ENCODE measurements around the gene TMCC2.
"Not testable (repeated sequence)": the region's sequence is repeated elsewhere in the genome, so short reads cannot be mapped to it uniquely, and the experiment has no call there.

Gene TMCC2, protein sequence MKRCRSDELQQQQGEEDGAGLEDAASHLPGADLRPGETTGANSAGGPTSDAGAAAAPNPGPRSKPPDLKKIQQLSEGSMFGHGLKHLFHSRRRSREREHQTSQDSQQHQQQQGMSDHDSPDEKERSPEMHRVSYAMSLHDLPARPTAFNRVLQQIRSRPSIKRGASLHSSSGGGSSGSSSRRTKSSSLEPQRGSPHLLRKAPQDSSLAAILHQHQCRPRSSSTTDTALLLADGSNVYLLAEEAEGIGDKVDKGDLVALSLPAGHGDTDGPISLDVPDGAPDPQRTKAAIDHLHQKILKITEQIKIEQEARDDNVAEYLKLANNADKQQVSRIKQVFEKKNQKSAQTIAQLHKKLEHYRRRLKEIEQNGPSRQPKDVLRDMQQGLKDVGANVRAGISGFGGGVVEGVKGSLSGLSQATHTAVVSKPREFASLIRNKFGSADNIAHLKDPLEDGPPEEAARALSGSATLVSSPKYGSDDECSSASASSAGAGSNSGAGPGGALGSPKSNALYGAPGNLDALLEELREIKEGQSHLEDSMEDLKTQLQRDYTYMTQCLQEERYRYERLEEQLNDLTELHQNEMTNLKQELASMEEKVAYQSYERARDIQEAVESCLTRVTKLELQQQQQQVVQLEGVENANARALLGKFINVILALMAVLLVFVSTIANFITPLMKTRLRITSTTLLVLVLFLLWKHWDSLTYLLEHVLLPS

DNA sequence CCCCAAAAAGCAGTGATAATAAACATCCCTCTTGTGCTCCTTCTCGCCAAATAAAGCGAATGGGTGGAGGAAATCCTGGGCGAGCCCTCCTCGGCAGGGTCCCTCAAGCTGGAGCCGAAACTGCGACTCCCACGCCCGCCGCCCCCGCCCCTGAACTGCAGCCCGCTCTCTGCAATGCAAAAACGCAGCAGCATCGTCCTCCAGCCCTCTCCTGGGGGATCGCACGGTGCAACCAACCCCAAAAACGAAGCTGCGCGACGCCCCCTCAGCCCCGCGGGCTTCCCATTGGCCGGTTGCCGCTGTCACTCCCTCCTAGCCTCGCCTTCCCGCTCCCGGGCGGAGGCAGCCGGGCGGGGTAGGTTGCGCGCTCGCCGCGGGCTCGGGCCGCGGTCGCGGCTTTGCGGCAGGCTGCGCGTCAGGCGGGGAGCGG is at the start of gene TMCC2:
Gene TMCC2 (plus strand): TSS at position 363 of the 430 bp plus-strand sequence. CDS start 619 bp downstream, outside the sequence.
- DNase-seq = peak; percentile 98

DNA sequence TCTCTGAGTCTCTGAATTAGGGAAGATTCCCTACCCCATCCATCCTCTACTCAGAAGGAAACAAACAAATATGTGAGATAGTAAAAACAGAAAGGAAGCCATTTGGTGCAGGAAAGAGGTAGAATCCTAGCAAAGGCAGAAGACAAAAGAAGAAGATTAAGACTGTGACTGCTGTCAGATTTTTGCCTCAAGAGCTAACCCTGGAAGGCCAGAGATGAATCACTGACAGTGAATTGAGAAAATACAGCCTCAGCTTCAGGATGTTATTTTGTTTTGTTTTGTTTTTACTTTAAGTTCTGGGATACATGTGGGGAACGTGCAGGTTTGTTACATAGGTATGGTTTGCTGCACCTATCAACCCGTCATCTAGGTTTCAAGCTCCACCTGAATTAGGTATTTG is 47.9 kb upstream of the TMCC2 start:
- DNase-seq = no peak

DNA sequence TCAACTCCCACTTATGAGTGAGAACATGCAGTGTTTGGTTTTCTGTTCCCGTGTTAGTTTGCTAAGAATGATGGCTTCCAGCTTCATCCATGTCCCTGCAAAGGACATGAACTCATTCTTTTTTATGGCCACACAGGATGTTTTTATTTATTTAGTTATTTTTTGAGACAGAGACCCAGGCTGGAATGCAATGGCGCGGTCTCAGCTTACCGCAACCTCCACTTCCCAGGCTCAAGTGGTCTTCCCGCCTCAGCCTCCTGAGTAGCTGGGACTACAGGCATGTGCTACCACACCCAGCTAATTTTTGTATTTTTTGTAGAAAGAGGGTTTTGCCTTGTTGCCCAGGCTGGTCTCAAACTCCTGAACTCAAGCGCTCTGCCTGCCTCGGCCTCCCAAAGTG is 47.4 kb upstream of the TMCC2 start:
- DNase-seq = not testable (repeated sequence)

DNA sequence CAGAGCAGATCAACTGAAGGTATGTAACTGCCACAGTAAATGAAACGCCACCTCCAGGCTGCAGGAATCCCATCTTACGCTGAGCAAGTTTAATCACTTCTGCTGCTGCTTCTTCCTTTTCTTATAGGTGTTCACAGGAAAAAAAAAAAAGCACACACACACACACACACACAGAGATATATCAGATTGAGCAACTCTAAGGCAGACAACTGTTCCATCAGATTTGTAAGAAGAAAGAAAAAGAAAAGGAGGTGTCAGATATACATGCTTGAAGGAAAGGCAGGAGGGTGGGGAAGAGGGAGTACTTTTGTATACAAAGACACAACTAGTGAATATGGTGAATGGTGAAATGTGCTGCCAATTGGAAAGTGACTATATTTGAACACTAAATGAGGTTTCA is 44.8 kb upstream of the TMCC2 start:
- DNase-seq = no peak

DNA sequence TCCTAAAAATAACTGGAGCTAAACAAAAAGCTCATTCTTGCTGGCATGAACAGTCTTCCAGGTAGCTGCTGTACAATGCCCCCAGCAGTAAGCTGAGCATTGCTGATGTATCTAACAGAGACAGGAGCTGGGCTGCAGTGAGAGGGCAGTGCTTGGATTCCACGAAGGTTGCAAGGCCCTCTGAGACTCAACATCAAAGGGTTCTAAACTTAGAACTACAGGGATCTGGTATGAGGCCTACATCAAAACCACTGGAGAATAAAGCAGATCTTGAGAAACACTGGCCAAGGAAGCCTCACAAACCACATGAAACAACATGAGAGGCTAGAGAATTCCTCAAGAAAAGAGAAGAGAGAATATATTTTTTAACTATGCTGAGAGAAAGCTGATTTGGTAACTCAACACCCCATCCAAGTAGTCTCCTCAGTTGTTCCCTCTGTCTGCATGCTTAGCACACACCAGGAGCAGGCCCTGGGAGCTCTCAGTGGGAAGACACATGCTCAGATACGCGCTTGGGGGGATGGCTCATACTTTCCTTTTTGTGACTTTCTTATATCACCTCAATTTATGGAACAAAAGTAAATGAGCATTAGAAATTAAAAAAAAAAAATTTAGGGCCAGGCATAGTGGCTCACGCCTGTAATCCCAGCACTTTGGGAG is 43.9 kb upstream of the TMCC2 start:
- DNase-seq = no peak

DNA sequence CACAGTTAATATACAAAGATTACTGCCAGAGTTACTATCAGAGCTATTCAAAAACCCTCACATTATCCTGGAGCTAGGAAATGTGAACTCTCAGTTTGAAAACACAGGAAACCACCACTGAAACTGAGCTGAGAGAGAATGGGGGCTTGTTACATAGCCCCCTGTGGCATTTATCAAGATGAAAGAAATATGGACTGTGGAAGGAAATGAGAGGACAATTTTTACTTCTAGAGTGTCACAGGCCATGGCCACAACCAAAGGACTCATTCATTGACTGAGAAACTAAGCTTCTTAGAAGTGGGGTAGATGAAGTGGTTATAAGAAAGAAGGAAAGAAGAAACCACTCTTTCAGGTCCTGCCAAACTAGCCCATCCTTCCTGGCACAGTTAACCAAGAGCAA is 41.6 kb upstream of the TMCC2 start:
- no peak for DNase-seq

DNA sequence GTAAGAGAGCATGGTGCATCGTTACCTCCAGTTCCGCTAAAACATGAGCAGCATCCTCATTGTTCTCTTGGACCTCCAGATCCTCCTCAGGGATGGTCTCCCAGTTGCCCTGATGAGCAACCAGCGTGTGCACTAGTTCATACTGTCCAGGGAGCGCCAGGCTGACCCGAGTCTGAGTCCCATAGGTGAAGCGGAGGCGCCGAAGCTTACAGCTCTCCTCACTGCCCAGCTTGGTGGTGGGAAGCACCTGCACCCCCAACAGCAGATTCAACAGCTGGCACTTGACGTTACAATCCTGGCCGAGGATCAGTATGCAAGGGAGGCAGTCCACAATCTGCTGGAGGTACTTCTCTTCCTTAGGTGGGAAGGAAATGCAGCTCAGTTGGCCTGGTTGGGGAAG is 40.3 kb upstream of the TMCC2 start:
- peak; percentile 64 for DNase-seq

DNA sequence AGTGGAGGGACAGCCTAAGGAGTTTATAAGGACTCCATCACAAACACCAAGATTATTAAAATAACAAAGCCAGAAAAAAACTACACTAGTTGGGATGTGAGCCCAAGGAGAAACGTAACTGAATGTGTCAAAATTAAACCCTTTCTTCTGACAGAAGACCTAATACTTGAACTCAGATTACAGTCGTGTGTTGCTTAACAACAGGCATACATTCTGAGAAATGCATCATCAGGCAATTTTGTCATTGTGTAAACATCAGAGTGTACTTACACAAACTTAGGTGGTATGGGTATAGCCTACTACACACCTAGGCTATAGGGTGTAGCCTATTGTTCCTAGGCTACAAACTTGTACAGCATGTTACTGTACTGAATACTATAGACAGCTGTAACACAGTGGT is 39.6 kb upstream of the TMCC2 start:
- DNase-seq = no peak

DNA sequence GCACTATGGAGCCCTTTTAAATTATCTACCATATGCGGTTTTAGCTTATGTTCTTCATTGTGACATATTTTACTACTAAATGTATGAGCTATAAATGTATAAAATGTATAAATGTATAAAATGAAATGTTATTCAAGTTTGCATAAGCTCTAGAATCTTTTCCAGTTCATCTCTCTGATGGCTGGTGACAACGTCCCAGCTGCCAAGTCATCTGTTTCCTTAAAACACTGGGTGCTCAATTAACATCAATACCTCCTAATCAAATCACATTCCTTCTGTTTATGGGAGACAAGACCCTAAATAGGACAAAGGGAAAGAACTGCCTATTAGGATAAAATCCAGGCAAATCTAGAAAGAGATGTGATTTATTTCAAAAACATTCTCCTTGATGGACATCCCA is 39.1 kb upstream of the TMCC2 start:
- peak; percentile 31 for DNase-seq

DNA sequence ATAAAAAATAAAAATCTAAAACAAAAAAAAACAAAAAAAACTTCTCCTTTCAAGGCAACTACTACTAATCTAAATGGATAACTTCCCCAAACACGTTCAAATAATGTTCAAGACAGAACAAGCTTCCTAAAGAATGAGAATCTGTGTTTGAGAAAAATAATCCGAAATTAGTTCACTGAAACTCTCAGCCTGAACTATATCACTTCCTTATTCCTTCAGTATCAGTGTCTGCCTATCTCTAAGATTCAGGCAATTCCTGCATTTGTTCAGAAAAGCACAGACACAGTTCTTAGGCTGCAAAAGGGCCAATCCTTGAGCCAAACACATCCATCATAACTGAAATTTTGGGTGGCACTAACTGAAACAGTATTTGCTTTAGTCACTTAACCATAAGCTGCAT is 38.6 kb upstream of the TMCC2 start:
- no peak for DNase-seq

DNA sequence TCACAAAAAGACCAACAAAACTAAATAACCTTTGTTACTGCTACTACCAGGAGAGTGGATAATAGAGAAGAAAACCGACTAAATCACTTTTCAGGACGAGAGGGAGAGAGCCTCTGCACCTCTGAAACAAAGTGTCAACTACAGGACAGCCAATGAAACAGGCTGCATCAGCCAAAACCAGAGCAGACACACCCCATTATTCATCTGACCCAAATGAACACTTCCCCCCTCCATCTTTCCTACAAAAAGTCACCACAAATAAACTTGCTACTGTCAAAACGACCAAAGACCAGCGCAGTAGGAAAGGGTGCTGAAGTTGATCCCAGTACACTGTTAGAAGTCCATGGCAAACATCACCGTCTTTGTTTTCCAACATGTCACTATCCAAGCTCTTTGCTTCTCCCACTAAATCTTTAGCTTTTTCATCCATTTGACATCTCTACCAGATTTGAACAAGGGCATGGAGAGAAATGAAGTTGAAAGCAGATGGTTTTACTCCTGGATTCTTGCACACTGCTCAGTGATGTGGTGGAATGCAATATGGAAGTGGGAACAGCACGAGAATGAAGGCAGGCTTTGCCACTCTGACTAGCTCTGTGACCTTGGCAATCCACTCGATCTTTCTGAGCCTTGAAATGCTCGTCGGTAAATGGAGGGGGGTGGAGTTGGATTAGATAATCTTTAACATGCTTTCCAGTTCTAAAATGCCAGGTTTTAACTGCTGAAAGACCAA is 36.7 kb upstream of the TMCC2 start:
- DNase-seq = peak; percentile 93

DNA sequence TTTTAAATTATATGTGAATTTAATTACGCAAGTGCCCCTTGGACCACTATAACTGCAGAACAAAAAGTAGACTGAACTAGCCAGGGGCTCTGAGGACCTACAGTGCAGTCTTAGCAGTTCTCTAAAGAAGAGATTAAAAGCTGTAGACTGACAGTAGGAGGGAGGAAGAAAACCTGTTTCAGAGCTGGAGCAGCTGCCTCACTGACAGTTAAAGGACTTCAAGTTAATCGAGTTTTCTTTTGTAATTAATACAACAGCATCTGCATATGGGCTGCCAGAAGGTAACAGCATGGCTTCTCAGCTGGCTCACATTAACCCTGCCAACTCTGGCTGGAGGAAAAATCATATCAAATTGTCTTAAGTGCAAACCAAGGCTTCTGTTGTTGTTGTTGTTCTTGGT is 36.1 kb upstream of the TMCC2 start:
- DNase-seq = peak; percentile 99

DNA sequence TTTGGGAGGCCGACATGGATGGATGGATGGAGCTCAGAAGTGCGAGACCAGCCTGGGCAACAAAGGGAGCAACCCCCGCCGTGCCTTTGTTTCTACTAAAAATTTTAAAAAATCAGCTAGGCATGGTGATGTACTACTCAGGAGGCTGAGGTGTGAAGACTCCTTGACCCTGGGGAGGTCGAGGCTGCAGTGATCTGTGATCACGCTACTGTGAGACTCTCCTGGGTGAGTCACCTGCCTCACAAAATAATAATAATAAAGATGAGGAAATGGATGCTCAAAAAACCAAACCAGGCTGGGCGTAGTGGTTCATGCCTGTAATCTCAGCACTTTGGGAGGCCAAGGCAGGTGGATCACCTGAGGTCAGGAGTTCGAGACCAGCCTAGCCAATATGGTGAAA is 35.5 kb upstream of the TMCC2 start:
- no peak for DNase-seq

DNA sequence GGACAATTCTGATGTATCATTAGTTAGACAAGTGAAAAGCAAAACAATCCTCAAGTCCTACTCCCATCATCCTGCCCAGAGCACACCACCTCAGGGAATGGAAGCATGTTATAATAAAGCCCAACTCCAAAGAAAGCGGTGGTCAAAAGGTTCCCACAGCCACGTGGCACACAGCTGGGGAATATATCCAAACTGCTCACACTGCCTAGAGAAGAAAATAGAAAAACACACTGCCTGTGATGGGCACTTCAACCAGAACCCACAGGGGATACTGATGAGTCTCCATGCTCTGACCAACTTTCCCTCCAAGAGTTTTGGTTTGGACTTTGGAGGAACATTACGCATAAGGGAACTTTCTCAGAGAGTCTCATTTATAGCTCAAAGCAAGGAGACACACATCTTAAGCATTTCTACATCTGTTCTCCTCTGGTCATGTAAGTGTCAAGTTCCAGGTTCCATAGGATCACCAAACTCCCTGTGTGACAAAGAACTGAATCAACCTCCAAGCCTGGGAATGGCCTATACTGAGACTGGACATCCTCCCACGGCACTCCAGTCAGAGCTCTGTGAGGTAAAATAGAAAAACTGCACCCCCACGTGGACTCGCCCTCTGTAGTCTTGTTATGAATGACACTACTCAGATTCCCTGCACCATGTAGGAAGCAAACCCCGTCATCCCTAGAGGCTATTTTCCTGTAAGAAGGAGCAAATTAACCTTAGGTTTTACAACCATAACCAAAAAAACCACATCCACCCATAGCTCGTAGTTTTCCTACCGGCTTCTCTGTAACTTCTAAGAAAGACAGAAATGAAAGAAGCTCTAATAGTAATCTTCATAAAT is 28.4 kb upstream of the TMCC2 start:
- DNase-seq = no peak

DNA sequence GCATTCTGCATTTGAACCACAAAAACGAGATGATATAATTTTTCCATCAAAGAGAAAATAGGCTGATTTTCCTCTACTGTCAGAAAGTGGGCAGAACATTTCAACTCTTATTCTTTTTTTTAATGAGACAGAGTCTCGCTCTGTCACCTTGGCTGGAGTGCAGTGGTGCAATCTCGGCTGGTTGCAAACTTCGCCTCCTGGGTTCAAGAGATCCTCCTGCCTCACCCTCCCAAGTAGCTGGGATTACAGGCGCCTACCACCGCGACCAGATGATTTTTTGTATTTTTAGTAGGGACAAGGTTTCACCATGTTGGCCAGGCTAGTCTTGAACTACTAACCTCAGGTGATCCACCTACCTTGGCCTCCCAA is 27.8 kb upstream of the TMCC2 start:
- no peak for DNase-seq

DNA sequence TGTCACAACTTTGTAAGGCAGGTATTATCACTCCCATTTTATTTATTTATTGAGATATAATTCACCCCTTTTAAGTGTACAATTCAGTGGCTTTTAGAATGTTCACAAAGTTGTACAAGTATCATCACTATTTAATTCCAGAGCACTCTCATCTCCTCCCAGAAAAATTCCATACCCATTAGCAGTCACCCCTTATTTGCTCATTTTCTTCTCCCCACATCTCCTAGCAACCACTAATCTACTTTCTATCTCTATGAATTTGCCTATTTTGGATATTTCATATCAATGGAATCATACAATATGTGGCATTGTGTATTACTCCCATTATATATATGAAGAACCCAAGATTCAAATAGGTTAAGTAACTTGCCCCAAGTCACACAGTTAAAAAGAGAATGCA is 23.2 kb upstream of the TMCC2 start:
- DNase-seq = no peak

DNA sequence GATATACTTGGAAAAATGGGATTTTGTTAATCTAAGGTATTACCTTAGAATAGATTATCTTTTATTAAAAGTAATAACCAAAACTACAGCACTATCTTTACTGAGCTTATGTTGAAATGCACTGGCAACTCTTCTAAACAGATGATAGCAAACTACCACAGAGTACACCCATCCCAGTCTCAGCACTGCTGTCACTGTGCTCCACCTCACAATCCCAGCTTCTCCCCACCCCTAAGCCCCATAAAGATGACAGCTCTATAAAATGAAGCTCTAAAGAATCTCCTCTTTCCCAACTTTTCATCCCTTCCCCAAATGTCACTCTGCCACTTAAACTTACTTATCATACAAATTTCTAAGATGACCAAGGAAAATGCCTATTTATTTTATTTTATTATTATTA is 22.7 kb upstream of the TMCC2 start:
- no peak for DNase-seq

DNA sequence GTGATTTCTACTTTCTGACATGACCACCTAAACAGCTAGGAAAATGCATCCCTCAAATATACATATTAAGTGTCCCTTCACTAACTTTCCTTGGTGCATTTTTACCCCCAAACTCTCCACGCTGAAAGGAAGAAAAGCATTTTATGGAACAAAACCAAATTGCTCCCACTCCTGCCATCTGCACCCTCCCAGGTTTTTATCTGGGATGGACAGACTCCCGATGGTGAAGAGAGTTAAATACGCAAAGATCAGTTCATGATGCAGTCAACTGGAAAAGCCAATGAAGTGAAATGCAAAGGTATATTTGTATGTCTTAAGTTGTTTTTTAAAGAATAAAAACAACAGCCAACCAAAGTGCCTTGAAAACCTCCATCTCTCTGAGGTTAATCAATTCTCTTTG is 18.9 kb upstream of the TMCC2 start:
- no peak for DNase-seq

DNA sequence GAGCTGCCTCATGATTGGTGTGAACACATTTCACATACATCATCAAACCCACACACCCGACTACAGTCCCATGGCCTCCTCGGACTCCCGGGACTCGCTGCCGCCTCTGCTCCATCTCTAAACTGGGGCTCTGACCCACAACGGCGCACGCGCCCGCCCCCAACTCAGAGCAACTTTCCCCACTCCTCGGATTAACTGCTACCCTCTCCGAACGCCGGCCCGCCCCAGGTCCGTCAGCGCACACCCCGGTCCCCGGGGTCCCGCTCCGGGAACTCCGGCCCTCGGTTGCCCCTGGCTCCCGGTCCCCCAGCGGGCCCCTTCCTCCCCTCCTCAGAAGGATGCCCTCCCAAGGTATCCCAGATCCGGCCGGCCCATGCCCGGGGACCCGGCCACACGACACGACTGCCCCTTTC is 17.0 kb upstream of the TMCC2 start:
- peak; percentile 68 for DNase-seq

DNA sequence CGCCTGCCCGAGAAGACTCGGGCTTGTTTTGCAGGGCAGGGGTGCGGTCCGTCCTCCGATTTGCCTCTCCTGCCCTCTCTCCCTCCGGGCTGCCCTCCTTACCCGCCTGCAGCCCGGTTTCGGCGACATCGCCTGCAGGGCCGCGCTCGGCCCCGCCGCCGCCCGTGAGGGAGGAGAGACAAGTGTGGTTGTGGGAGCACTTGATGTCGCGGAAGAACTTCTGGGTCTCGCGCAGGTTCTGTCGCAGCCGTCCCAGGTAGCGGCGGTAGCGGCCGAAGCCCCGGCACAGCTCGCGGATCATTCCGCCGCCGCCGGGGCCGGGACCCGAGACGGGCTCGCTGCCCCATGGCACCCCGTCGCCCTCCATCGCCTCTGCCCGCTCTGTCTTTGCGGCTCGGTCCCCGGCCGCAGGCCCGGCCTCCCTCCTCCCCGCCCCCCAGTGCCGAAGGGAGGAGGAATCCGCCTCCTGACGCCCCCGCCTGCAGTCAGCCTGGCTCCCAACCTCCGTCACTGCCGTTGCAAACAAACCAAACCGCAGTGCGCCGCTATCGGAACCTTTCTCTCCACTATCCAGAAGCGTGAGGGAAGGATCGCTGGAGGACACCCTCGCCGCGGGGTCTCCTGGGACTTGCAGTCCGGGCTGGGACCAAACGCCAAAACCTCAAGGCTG is 16.4 kb upstream of the TMCC2 start, which contains the start of gene DSTYK:
Gene DSTYK (minus strand): TSS at position 534 of the 670 bp plus-strand sequence. CDS start 167 bp downstream, at position 367.
- peak; percentile 99 for DNase-seq

DNA sequence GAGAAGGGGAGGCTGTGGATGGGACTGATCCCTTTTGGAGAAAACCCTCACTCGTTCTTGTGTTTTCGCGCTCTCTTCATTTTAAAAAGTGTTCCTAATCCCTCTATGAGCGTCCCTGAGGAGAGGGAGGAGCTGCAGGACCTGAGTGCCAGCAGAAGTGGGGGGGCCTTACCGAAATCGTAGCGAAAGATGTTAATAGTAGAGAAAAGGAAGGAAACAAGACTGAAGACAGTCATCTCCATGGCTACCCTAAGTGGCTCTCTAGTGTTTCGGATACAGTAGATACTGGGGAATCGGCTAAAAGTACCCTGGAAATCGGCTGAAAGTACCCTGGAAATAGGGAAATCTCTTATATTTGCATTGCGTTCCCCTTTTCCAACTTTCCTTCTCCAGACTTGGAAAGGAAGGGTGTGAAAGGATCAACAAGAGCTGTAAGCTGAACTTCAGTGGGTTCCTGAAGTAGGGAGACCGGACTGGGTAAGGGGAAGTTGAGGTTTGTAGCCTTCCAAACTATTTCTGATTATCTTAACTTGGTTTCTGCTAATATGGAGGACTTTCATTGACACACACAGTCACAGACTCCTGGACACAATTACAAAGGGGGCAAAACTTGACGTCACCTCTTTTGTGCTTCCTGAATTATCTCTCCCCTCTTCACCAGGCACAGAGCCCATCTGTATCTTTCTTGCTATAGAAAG is 15.8 kb upstream of the TMCC2 start:
- no peak for DNase-seq
